HepG2 (cell line): ENCODE data around the gene TSPAN31. TPM values are rescaled to one million over a fixed set of nuclear protein-coding genes. Genes with fewer than 3 reads are reported as not detected.

Experiments
- AGO1 ChIP-seq: fragments of 200-400 bp; formaldehyde crosslinking; IDR thresholded peaks from 2 replicates; pipeline ENCODE4 v1.6.1; 2017; ENCODE audit warnings: mild to moderate bottlenecking, low read depth, low read length, moderate library complexity; ENCODE audit not compliant: poor library complexity, severe bottlenecking
- ARHGAP35 ChIP-seq: sonication (generic); formaldehyde crosslinking; IDR thresholded peaks from 2 replicates; pipeline ENCODE4 v1.9.0; 2022; ENCODE audit warnings: mild to moderate bottlenecking, inconsistent platforms, moderate library complexity, missing genetic modification reagents, borderline replicate concordance
- ASH2L ChIP-seq: fragments of 300-600, 200-600 bp; sonication (generic); IDR thresholded peaks from 2 replicates; pipeline ENCODE4 v1.7.0; 2017; ENCODE audit warnings: low read depth, mild to moderate bottlenecking, moderate library complexity, mixed read lengths, low read length; ENCODE audit not compliant: insufficient read length
- CC2D1A ChIP-seq: sonication (generic); formaldehyde crosslinking; IDR thresholded peaks from 2 replicates; pipeline ENCODE4 v1.8.1; 2023; ENCODE audit warnings: mild to moderate bottlenecking, missing genetic modification reagents
- CEBPZ ChIP-seq: IDR thresholded peaks from 2 replicates; pipeline ENCODE4 v1.6.1; 2012; ENCODE audit warnings: low read length, improper control_type of control experiment
- GATAD2A ChIP-seq: IDR thresholded peaks from 2 replicates; pipeline ENCODE4 v1.6.1; 2016
- HMGXB4 ChIP-seq, 2 experiments: sonication (generic) in 1 of 2; formaldehyde crosslinking in 1 of 2; IDR thresholded peaks; 2 replicates each; pipeline versions ENCODE4 v1.4.0 to v1.6.1; 2018 to 2020; ENCODE audit warnings: missing genetic modification reagents in 2 of 2, borderline replicate concordance in 1 of 2, low read depth in 1 of 2, mild to moderate bottlenecking in 1 of 2, missing biosample characterization in 1 of 2
- HNRNPK ChIP-seq: fragments of 200-400 bp; formaldehyde crosslinking; IDR thresholded peaks from 2 replicates; pipeline ENCODE4 v1.6.1; 2018; ENCODE audit warnings: low read length, low read depth, moderate library complexity, mild to moderate bottlenecking; ENCODE audit not compliant: poor library complexity, severe bottlenecking
- MAFG ChIP-seq: sonication (generic); formaldehyde crosslinking; IDR thresholded peaks from 2 replicates; pipeline ENCODE4 v1.5.1; 2020; ENCODE audit warnings: mild to moderate bottlenecking, missing genetic modification reagents
- MYNN ChIP-seq: sonication (generic); formaldehyde crosslinking; IDR thresholded peaks from 2 replicates; pipeline ENCODE4 v1.4.0; 2020; ENCODE audit warnings: mild to moderate bottlenecking, low read depth, missing genetic modification reagents
- SETDB1 ChIP-seq: sonication (generic); formaldehyde crosslinking; IDR thresholded peaks from 2 replicates; pipeline ENCODE4 v1.5.1; 2020; ENCODE audit warnings: missing genetic modification reagents, mild to moderate bottlenecking, borderline replicate concordance
- SIN3B ChIP-seq: fragments of 150-350 bp; IDR thresholded peaks from 2 replicates; pipeline ENCODE4 v1.6.1; 2014; ENCODE audit warnings: low read length
- TBL1XR1 ChIP-seq: fragments of 150-350 bp; IDR thresholded peaks from 2 replicates; pipeline ENCODE4 v1.6.1; 2014; ENCODE audit warnings: borderline replicate concordance, low read length; ENCODE audit not compliant: partially characterized antibody
- THAP8 ChIP-seq: sonication (generic); formaldehyde crosslinking; IDR thresholded peaks from 2 replicates; pipeline ENCODE4 v1.5.1; 2020; ENCODE audit warnings: missing genetic modification reagents, mild to moderate bottlenecking, borderline replicate concordance
- ZBTB1 ChIP-seq: sonication (generic); formaldehyde crosslinking; IDR thresholded peaks from 2 replicates; pipeline ENCODE4 v1.4.0; 2020; ENCODE audit warnings: missing genetic modification reagents, borderline replicate concordance
- ZNF230 ChIP-seq: sonication (generic); formaldehyde crosslinking; IDR thresholded peaks from 2 replicates; pipeline ENCODE4 v1.4.0; 2020; ENCODE audit warnings: mild to moderate bottlenecking, missing genetic modification reagents
- ZNF34 ChIP-seq: sonication (generic); formaldehyde crosslinking; IDR thresholded peaks from 2 replicates; pipeline ENCODE4 v1.4.0; 2020; ENCODE audit warnings: mild to moderate bottlenecking, missing genetic modification reagents, borderline replicate concordance
- ZNF570 ChIP-seq: sonication (generic); formaldehyde crosslinking; IDR thresholded peaks from 2 replicates; pipeline ENCODE4 v1.4.0; 2020; ENCODE audit warnings: mild to moderate bottlenecking, missing genetic modification reagents, borderline replicate concordance
- ZNF597 ChIP-seq: sonication (generic); formaldehyde crosslinking; IDR thresholded peaks from 2 replicates; pipeline ENCODE4 v1.5.0; 2020; ENCODE audit warnings: missing genetic modification reagents
- ZNF75D ChIP-seq: sonication (generic); formaldehyde crosslinking; IDR thresholded peaks from 2 replicates; pipeline ENCODE4 v1.8.1; 2023; ENCODE audit warnings: missing genetic modification reagents, mild to moderate bottlenecking, borderline replicate concordance
- ZNF782 ChIP-seq: sonication (generic); formaldehyde crosslinking; IDR thresholded peaks from 2 replicates; pipeline ENCODE4 v1.4.0; 2020; ENCODE audit warnings: missing genetic modification reagents, mild to moderate bottlenecking, borderline replicate concordance
- polyA plus RNA-seq, 8 experiments: library from polyadenylated mRNA; depleted of rRNA in 3 of 8; stranded (reverse) in 7 of 8; unstranded in 1 of 8; fragments of >200 nt; fragmentation: Illumina TruSeq in 4 of 8; extraction: Trizol in 4 of 8; gene quantifications; 2 replicates each; pipeline versions ENCODE4 v1.2.1 to v1.2.3, GENCODE V29; 2011 to 2016; ENCODE audit warnings: low read depth in 4 of 8, missing spikeins in 1 of 8, mixed read lengths in 1 of 8; ENCODE audit not compliant: insufficient read depth in 1 of 8
- total RNA-seq, 5 experiments: library from RNA; depleted of rRNA; stranded (reverse); fragments of >200 nt; fragmentation: Illumina TruSeq; extraction: Trizol; gene quantifications; 2 replicates each; pipeline ENCODE4 v1.2.3, GENCODE V29; 2016; ENCODE audit warnings: low read depth in 1 of 5

TSPAN31 gene
- total and polyA plus RNA-seq, 2 of the 13 experiments (the other 11 are each of a cell fraction or from before 2014, with no cell fraction given): 10.4 to 24.6 TPM

- TF ChIP-seq THAP8 (CRISPR knock-in tag) (no peak), TBL1XR1 (no peak), HNRNPK (no peak), ASH2L (peak; percentile 85), ZNF34 (CRISPR knock-in tag) (peak; percentile 92; the same call in 1 of the 2 replicates), MYNN (peak; percentile 75; the same call in 1 of the 2 replicates), SIN3B (peak; percentile 84), ZNF75D (CRISPR knock-in tag) (no peak), ARHGAP35 (peak; percentile 76; the same call in 1 of the 2 replicates), AGO1 (peak; percentile 44), ZBTB1 (CRISPR knock-in tag) (no peak), CC2D1A (CRISPR knock-in tag) (peak; percentile 97), GATAD2A (peak; percentile 37; the same call in 1 of the 2 replicates), ZNF597 (CRISPR knock-in tag) (no peak), HMGXB4 (CRISPR knock-in tag; IDR thresholded peaks at IDR 0.05; ENCODE audit: borderline replicate concordance in 1 of 2, low read depth in 1 of 2) (peak; percentile 47 to 78; a peak in 3 of 4 replicates), ZNF782 (CRISPR knock-in tag) (peak; percentile 97), ZNF570 (CRISPR knock-in tag) (no peak), CEBPZ (no peak), MAFG (CRISPR knock-in tag) (no peak), ZNF230 (CRISPR knock-in tag) (peak; percentile 76), SETDB1 (CRISPR knock-in tag) (no peak)
These were observed 27.1 kb downstream of the TSPAN31 start, which contains the start of gene METTL1 (continued) for GRCh38 chr12:57771873-57772428.
